GM20431 (cell line): ENCODE data around the gene BAX.

Experiments used
- in situ Hi-C: fragments of 300-500 bp; cut with MseI, MboI; formaldehyde crosslinking; loops from one replicate; pipeline ENCODE4 v1.15.0; 2020; ENCODE audit warnings: low sequenced_read_pairs; ENCODE audit not compliant: unreplicated experiment

BAX gene

GRCh38 chr19:48928164-48929025 is 26.3 kb upstream of the BAX start:
- in situ Hi-C loops = no loop called here

- in situ Hi-C loops = no loop called here
Measured at GRCh38 chr19:48933382-48933932, 21.2 kb upstream of the BAX start, which contains the start of gene DHDH. DHDH (plus strand) TSS chr19:48933699; CDS start chr19:48933722, 23 bp downstream.

- in situ Hi-C loops = no loop called here
Measured at GRCh38 chr19:48934837-48935236, 19.8 kb upstream of the BAX start.

- in situ Hi-C loops = no loop called here
Measured at GRCh38 chr19:48935864-48936263, 18.8 kb upstream of the BAX start.

GRCh38 chr19:48938256-48938655 is 16.4 kb upstream of the BAX start:
- in situ Hi-C loops = no loop called here

- in situ Hi-C loops = no loop called here
Measured at GRCh38 chr19:48940902-48941301, 13.8 kb upstream of the BAX start.

- in situ Hi-C loops = no loop called here
Measured at GRCh38 chr19:48943081-48943480, 11.6 kb upstream of the BAX start.

GRCh38 chr19:48945415-48945814 is 9.3 kb upstream of the BAX start:
- in situ Hi-C loops = no loop called here

- in situ Hi-C loops = no loop called here
Measured at GRCh38 chr19:48945817-48946216, 8.9 kb upstream of the BAX start.

- in situ Hi-C loops = no loop called here
Measured at GRCh38 chr19:48946463-48947257, 8.0 kb upstream of the BAX start.

GRCh38 chr19:48947258-48947542 is 7.5 kb upstream of the BAX start:
- in situ Hi-C loops = no loop called here

GRCh38 chr19:48950159-48950558 is 4.5 kb upstream of the BAX start:
- in situ Hi-C loops = no loop called here

- in situ Hi-C loops = no loop called here
Measured at GRCh38 chr19:48950830-48951519, 3.7 kb upstream of the BAX start.

- in situ Hi-C loops = no loop called here
Measured at GRCh38 chr19:48953141-48953540, 1.5 kb upstream of the BAX start.

- in situ Hi-C loops = no loop called here
Measured at GRCh38 chr19:48953990-48954594, 583 bp upstream of the BAX start.

- in situ Hi-C loops = no loop called here
Measured at GRCh38 chr19:48955308-48955958, 758 bp downstream of the BAX start.

GRCh38 chr19:48958006-48958405 is 3.3 kb downstream of the BAX start:
- in situ Hi-C loops = no loop called here

GRCh38 chr19:48959341-48960239 is 4.9 kb downstream of the BAX start:
- in situ Hi-C loops = no loop called here
